Measurements from ENCODE around the gene PNPLA8. TPM values are rescaled to one million over a fixed set of nuclear protein-coding genes. Genes with fewer than 3 reads are reported as not detected.

PNPLA8 gene
- polyA plus RNA-seq, 3 donors, result 10.2 to 80.0 (median 55.5) TPM

DNA sequence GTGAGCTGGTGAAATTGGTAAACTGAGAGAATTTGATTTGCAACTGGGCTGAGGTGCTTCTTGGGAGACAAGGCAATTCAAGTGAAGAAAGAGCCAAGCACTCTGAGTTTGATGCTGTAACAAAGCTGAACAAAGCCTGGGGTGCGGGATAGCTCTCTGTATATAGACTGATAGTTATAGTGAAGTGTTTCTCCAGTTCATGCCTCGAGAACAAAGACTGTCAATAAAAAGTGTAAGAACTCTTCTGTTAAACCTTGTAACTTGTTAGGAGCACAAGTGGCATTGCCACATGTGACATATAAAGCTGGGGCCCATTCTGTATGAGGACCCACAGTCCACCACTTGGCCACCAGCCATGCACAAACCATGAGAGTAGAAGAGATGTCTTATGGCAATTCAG is 11.3 kb upstream of the PNPLA8 start:
- H3K36me3 ChIP-seq (replicated peaks in 1 of 2; ENCODE audit: control insufficient read depth in 1 of 2, insufficient read depth in 2 of 2, low read length in 2 of 2), result no peaks in the 10 kb centered on the region
- H3K9me3 ChIP-seq (replicated peaks in 1 of 2; ENCODE audit: control insufficient read depth in 1 of 2, insufficient read depth in 1 of 2, low read length in 2 of 2), result peaks cover 9 to 12% of the 10 kb centered on the region in 2 donors
- H2AFZ ChIP-seq (ENCODE audit: insufficient read depth, low read depth, low read length, poor library complexity, severe bottlenecking), result no peak overlapping the region
- H3K27ac ChIP-seq (ENCODE audit: low read depth in 1 of 2, low read length in 2 of 2), result no peak overlapping the region
- no peaks in the 10 kb centered on the region for H4K20me1 ChIP-seq (ENCODE audit: insufficient read depth, low read length)
- Mint-ChIP-seq H3K27me3 (ENCODE audit: low read depth in 3 of 3) (no peaks in the 10 kb centered on the region), H3K27ac (peak overlapping the region in 2 of 7 donors; percentile 47 to 56), H3K4me3 (no peak overlapping the region), H3K9me3 (peaks cover 6 to 16% (median 15%) of the 10 kb centered on the region in 7 donors), H3K4me1 (peaks cover 6% of the 10 kb centered on the region), H3K36me3 (no peaks in the 10 kb centered on the region)
- H3K9ac ChIP-seq (ENCODE audit: insufficient read depth, low read length, poor library complexity, severe bottlenecking), result no peak overlapping the region
- H3K27me3 ChIP-seq (ENCODE audit: control insufficient read depth in 2 of 2, insufficient read depth in 2 of 2, low read length in 2 of 2), result no peaks in the 10 kb centered on the region
- H3K79me2 ChIP-seq (ENCODE audit: insufficient read depth, low read length), result no peaks in the 10 kb centered on the region
- WGBS (ENCODE audit: insufficient coverage), result 100% methylated on average over 1 of the region's 2 CpGs
- DNase-seq, result no peak
- TF ChIP-seq, protein P1, sequence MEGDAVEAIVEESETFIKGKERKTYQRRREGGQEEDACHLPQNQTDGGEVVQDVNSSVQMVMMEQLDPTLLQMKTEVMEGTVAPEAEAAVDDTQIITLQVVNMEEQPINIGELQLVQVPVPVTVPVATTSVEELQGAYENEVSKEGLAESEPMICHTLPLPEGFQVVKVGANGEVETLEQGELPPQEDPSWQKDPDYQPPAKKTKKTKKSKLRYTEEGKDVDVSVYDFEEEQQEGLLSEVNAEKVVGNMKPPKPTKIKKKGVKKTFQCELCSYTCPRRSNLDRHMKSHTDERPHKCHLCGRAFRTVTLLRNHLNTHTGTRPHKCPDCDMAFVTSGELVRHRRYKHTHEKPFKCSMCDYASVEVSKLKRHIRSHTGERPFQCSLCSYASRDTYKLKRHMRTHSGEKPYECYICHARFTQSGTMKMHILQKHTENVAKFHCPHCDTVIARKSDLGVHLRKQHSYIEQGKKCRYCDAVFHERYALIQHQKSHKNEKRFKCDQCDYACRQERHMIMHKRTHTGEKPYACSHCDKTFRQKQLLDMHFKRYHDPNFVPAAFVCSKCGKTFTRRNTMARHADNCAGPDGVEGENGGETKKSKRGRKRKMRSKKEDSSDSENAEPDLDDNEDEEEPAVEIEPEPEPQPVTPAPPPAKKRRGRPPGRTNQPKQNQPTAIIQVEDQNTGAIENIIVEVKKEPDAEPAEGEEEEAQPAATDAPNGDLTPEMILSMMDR (IDR thresholded peaks at IDR 0.05), result no peak
- intact Hi-C loops (cut with micrococcal nuclease), result no loop called here
- H3K4me2 ChIP-seq (replicated peaks; ENCODE audit: extremely low read depth, low read length, poor library complexity, severe bottlenecking), result no peak overlapping the region
- H3K4me3 ChIP-seq (replicated peaks in 1 of 3; ENCODE audit: low read depth in 2 of 3, low read length in 3 of 3), result no peak overlapping the region
- H3K4me1 ChIP-seq (ENCODE audit: control insufficient read depth in 1 of 2, insufficient read depth in 2 of 2, low read length in 2 of 2), result no peaks in the 10 kb centered on the region

DNA sequence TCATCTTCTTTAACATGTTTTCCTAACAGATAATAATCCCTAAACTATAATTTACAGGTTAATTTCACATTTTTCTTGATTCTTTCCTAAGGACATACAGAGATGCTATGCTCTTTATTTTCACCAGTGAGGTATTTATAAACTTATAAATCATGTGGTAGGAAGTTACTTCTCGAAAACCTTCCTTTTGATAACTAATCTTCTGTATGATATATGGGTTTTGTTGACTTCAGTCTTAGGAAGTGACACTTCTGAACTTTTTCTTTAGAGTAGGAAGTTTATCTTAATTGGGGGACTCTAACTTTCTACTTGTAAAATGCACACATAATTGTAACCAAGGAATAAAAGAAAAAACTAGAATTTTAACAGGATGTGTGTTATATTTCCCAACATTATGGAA is 9.8 kb upstream of the PNPLA8 start:
- intact Hi-C loops (cut with micrococcal nuclease), result no loop called here

More for the DNA sequence above, 9.8 kb upstream of the PNPLA8 start:
- Mint-ChIP-seq H3K9me3 (peaks cover 6 to 16% (median 15%) of the 10 kb centered on the region in 7 donors), H3K4me3 (no peak overlapping the region), H3K4me1 (peaks cover 6% of the 10 kb centered on the region), H3K36me3 (no peaks in the 10 kb centered on the region), H3K27me3 (ENCODE audit: low read depth in 3 of 3) (peaks cover 0 to 2% (median 0%) of the 10 kb centered on the region in 3 donors), H3K27ac (peak overlapping the region in 1 of 7 donors; percentile 18)
- Histone ChIP-seq H3K36me3 (replicated peaks in 1 of 2; ENCODE audit: control insufficient read depth in 1 of 2, insufficient read depth in 2 of 2, low read length in 2 of 2) (no peaks in the 10 kb centered on the region), H3K9me3 (replicated peaks in 1 of 2; ENCODE audit: control insufficient read depth in 1 of 2, insufficient read depth in 1 of 2, low read length in 2 of 2) (peaks cover 9 to 12% of the 10 kb centered on the region in 2 donors), H3K27ac (ENCODE audit: low read depth in 1 of 2, low read length in 2 of 2) (no peak overlapping the region), H3K4me3 (replicated peaks in 1 of 3; ENCODE audit: low read depth in 2 of 3, low read length in 3 of 3) (no peak overlapping the region), H3K4me1 (ENCODE audit: control insufficient read depth in 1 of 2, insufficient read depth in 2 of 2, low read length in 2 of 2) (no peaks in the 10 kb centered on the region), H3K79me2 (ENCODE audit: insufficient read depth, low read length) (no peaks in the 10 kb centered on the region), H2AFZ (ENCODE audit: insufficient read depth, low read depth, low read length, poor library complexity, severe bottlenecking) (no peak overlapping the region), H3K9ac (ENCODE audit: insufficient read depth, low read length, poor library complexity, severe bottlenecking) (no peak overlapping the region), H4K20me1 (ENCODE audit: insufficient read depth, low read length) (no peaks in the 10 kb centered on the region), H3K4me2 (replicated peaks; ENCODE audit: extremely low read depth, low read length, poor library complexity, severe bottlenecking) (no peak overlapping the region), H3K27me3 (ENCODE audit: control insufficient read depth in 2 of 2, insufficient read depth in 2 of 2, low read length in 2 of 2) (no peaks in the 10 kb centered on the region)
- no peak for DNase-seq
- WGBS (ENCODE audit: insufficient coverage), result no CpG with 5 or more reads among the region's 1 CpG
- TF ChIP-seq, protein P1 (IDR thresholded peaks at IDR 0.05), result no peak
